Esophagus squamous epithelium (tissue), 5 donors: ENCODE data around the gene HMG20A. TPM values are rescaled to one million over a fixed set of nuclear protein-coding genes. Genes with fewer than 3 reads are reported as not detected.

Source experiments
- DNase-seq: peaks from one replicate; lab custom pipeline; 2025; lab: John Stamatoyannopoulos, UW
- H3K27ac ChIP-seq, 4 donors: fragments of 200-600 bp; sonication (generic); one replicate each; pipeline ENCODE4 v1.5.1; 2016 to 2019; ENCODE audit warnings: mild to moderate bottlenecking in 1 of 4
- H3K27me3 ChIP-seq, 4 donors: fragments of 200-600 bp; sonication (generic); 1 replicate in 3 of 4; 2 replicates in 1 of 4; pipeline versions ENCODE4 v1.5.1 to v1.6.0; 2017 to 2021; ENCODE audit warnings: antibody characterized with exemption in 1 of 4
- H3K36me3 ChIP-seq, 3 donors: fragments of 200-600 bp; sonication (generic); one replicate each; pipeline ENCODE4 v1.5.1; 2016 to 2019
- H3K4me1 ChIP-seq, 3 donors: fragments of 200-600 bp; sonication (generic); one replicate each; pipeline ENCODE4 v1.5.1; 2017 to 2019
- H3K4me3 ChIP-seq, 4 donors: fragments of 200-600 bp; sonication (generic); 1 replicate in 3 of 4; 2 replicates in 1 of 4; pipeline ENCODE4 v1.5.1; 2016 to 2019; ENCODE audit warnings: mild to moderate bottlenecking in 2 of 4, moderate library complexity in 1 of 4
- H3K9me3 ChIP-seq, 3 donors: fragments of 200-600 bp; sonication (generic); one replicate each; pipeline ENCODE4 v1.5.1; 2016 to 2019
- POLR2A ChIP-seq, 4 donors: fragments of 450-650 bp; IDR thresholded peaks; one replicate each; pipeline ENCODE4 v1.6.1; 2017; ENCODE audit warnings: antibody characterized with exemption in 4 of 4, mild to moderate bottlenecking in 4 of 4, moderate library complexity in 3 of 4
- WGBS, 2 donors: methylation state at CpG; one replicate each; pipeline ENCODE4 v1.1.5; 2018; 5-methylcytosine and 5-hydroxymethylcytosine counted together
- intact Hi-C: fragments of 100-400 bp; cut with DNase I; formaldehyde crosslinking; loops from one replicate; pipeline ENCODE4 v1.15.0; 2022
- total RNA-seq, 4 donors: library from RNA; depleted of rRNA; stranded (reverse); fragments of >200 nt; gene quantifications; one replicate each; pipeline ENCODE4 v1.1.0, GENCODE V29; 2016
- TF ChIP-seq, protein P1 (sequence below), 6 experiments: fragments of 450-650 bp in 4 of 6; fragments of 200-600 bp in 2 of 6; sonication (generic) in 2 of 6; IDR thresholded peaks; one replicate each; pipeline ENCODE4 v1.5.1; 2016 to 2019; ENCODE audit warnings: antibody characterized with exemption in 6 of 6, mild to moderate bottlenecking in 4 of 6, moderate library complexity in 4 of 6
- donor health status: DM: yes; HTN: yes; CAD: no.

The HMG20A gene
- total RNA-seq, 4 donors from 2014 or later, result 7.9 to 22.7 (median 12.9) TPM

DNA sequence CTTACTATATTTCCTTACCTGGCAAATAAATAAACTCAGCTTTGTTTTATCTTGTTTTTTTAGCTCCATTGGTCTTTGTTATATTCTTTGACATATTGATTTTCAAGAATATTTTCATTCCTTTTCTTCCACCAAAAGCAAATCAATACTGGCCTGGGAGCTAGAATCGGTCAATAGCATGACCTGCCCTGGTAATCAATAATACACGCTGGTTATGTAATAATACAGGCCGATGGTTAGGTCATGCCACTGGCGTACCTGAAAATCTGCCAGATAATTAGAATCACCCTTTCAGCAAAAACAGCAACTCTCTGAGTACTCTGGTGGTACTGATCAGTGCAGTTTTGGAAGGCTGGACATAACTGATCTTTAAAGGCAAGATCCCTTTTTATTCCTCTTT, 40.7 kb upstream of the HMG20A start:
- WGBS, 2 donors, result 86 to 95% methylated on average over 4 of the region's 4 CpGs
- intact Hi-C loops, result no loop called here
- Histone ChIP-seq H3K4me3 (no peak overlapping the region), H3K27ac (no peak overlapping the region), H3K4me1 (peaks cover 0 to 11% (median 9%) of the 10 kb centered on the region in 3 donors), H3K9me3 (no peaks in the 10 kb centered on the region), H3K27me3 (no peaks in the 10 kb centered on the region), H3K36me3 (no peaks in the 10 kb centered on the region)
- TF ChIP-seq POLR2A (IDR thresholded peaks at IDR 0.05), result no peak
- TF ChIP-seq, protein P1, sequence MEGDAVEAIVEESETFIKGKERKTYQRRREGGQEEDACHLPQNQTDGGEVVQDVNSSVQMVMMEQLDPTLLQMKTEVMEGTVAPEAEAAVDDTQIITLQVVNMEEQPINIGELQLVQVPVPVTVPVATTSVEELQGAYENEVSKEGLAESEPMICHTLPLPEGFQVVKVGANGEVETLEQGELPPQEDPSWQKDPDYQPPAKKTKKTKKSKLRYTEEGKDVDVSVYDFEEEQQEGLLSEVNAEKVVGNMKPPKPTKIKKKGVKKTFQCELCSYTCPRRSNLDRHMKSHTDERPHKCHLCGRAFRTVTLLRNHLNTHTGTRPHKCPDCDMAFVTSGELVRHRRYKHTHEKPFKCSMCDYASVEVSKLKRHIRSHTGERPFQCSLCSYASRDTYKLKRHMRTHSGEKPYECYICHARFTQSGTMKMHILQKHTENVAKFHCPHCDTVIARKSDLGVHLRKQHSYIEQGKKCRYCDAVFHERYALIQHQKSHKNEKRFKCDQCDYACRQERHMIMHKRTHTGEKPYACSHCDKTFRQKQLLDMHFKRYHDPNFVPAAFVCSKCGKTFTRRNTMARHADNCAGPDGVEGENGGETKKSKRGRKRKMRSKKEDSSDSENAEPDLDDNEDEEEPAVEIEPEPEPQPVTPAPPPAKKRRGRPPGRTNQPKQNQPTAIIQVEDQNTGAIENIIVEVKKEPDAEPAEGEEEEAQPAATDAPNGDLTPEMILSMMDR (IDR thresholded peaks at IDR 0.05), result no peak
- DNase-seq, result no peak

- no peaks in the 10 kb centered on the region for H3K36me3 ChIP-seq
- TF ChIP-seq, protein P1 (IDR thresholded peaks at IDR 0.05), result no peak
- no peak for TF ChIP-seq POLR2A (IDR thresholded peaks at IDR 0.05)
- peaks cover 0 to 15% (median 9%) of the 10 kb centered on the region in 3 donors for H3K4me1 ChIP-seq
- H3K27ac ChIP-seq, result no peak overlapping the region
- no peak for DNase-seq
- H3K27me3 ChIP-seq, result no peaks in the 10 kb centered on the region
- H3K9me3 ChIP-seq, result no peaks in the 10 kb centered on the region
- intact Hi-C loops, result no loop called here
- H3K4me3 ChIP-seq, result no peak overlapping the region
These were observed 36.6 kb upstream of the HMG20A start for GRCh38 chr15:77384086-77384485.

DNA sequence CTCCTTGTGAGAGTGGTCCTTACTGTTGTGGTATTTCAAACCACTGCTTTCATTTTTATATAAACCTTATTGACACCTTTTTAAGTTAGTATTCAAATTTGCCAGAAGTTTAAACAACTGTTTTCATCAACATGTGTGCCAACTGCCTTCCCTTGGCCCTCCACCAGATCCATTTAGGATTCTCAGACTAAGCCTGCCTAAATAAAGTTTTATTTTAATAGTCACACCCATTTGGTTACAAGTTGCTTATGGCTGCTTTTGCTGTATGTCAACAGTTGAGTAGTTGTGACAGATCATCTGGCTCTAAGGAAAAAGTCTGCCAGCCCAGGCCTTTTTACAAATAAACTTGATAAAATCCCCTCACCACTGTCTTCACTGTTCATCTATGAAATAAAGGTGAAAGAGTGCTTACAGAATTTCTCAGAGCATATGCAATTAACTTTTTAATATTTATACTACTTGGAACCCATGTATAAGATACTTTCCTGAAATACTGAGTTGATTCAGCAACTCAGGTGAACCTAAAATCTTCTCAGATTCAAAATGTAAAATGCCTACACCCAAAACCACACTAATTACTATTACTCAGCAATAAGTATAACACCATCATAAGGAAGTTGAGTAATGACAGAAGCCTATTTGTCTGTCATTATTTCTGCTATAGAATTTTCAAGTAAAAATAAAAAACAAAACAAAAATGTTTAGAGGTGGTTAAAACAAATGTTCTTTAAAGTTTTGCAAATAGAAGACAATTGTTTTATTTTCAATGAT, 35.9 kb upstream of the HMG20A start:
- no peak for TF ChIP-seq POLR2A (IDR thresholded peaks at IDR 0.05)
- TF ChIP-seq, protein P1 (IDR thresholded peaks at IDR 0.05), result no peak
- DNase-seq, result no peak
- H3K4me3 ChIP-seq, result no peak overlapping the region
- H3K36me3 ChIP-seq, result no peaks in the 10 kb centered on the region
- H3K27ac ChIP-seq, result no peak overlapping the region
- intact Hi-C loops, result no loop called here
- peaks cover 0 to 15% (median 9%) of the 10 kb centered on the region in 3 donors for H3K4me1 ChIP-seq
- H3K27me3 ChIP-seq, result no peaks in the 10 kb centered on the region
- H3K9me3 ChIP-seq, result no peaks in the 10 kb centered on the region

DNA sequence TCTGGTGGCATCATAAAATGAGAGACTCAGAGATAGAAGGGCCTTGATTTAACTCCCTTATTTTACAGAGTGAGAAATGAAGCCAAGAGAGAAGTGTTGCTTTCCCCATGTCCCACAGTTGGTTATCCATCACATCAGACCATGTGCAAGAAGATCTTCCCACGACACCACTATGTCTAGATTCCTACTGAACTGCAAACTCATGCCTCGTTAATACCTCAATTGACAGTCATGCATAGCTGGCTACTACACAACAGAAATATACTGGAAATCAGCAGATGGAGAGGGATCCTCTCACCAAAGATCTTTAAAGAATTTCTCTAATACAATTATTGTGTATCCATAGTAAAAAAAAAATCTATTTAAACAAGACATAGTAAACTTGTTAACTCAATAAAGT, 34.1 kb upstream of the HMG20A start:
- WGBS, 2 donors, result 87 to 92% methylated on average over 2 of the region's 2 CpGs
- no peak for DNase-seq
- Histone ChIP-seq H3K4me3 (no peak overlapping the region), H3K36me3 (no peaks in the 10 kb centered on the region), H3K9me3 (no peaks in the 10 kb centered on the region), H3K4me1 (peaks cover 0 to 15% (median 14%) of the 10 kb centered on the region in 3 donors), H3K27ac (no peak overlapping the region), H3K27me3 (no peaks in the 10 kb centered on the region)
- intact Hi-C loops, result no loop called here
- TF ChIP-seq, protein P1 (IDR thresholded peaks at IDR 0.05), result no peak
- no peak for TF ChIP-seq POLR2A (IDR thresholded peaks at IDR 0.05)

- H3K4me3 ChIP-seq, result no peak overlapping the region
- no peaks in the 10 kb centered on the region for H3K27me3 ChIP-seq
- H3K9me3 ChIP-seq, result no peaks in the 10 kb centered on the region
- H3K36me3 ChIP-seq, result no peaks in the 10 kb centered on the region
- no peak overlapping the region for H3K27ac ChIP-seq
- no peak for DNase-seq
- 78 to 84% methylated on average over 2 of the region's 2 CpGs for WGBS, 2 donors
- TF ChIP-seq, protein P1 (IDR thresholded peaks at IDR 0.05), result no peak
- TF ChIP-seq POLR2A (IDR thresholded peaks at IDR 0.05), result no peak
- peaks cover 0 to 15% (median 14%) of the 10 kb centered on the region in 3 donors for H3K4me1 ChIP-seq
- intact Hi-C loops, result no loop called here
These were observed 33.2 kb upstream of the HMG20A start for GRCh38 chr15:77387365-77388105.
